OCI-LY1 (cell line): Measurements from ENCODE around the gene PDZRN3.

Experiments
- H2AFZ ChIP-seq: fragments of 200-600 bp; sonication (generic), shearing (Covaris generic); 2 replicates; pipeline ENCODE4 v1.6.0; 2014; ENCODE audit warnings: antibody characterized with exemption, mild to moderate bottlenecking, low read length
- H3F3A ChIP-seq: fragments of 200-600 bp; sonication (generic), shearing (Covaris generic); 2 replicates; pipeline ENCODE4 v1.6.0; 2014; ENCODE audit warnings: mild to moderate bottlenecking, antibody characterized with exemption, low read length, moderate library complexity; ENCODE audit not compliant: insufficient read depth
- H3K27ac ChIP-seq: fragments of 200-600 bp; sonication (generic); 2 replicates; pipeline ENCODE4 v1.5.1; 2014; ENCODE audit warnings: low read length, mixed run types, mild to moderate bottlenecking, low read depth; ENCODE audit not compliant: poor library complexity, severe bottlenecking
- H3K27me3 ChIP-seq: fragments of 200-600 bp; sonication (generic); 2 replicates; pipeline ENCODE4 v1.6.0; 2014; ENCODE audit warnings: antibody characterized with exemption, mild to moderate bottlenecking, low read length, moderate library complexity; ENCODE audit not compliant: insufficient read depth
- H3K36me3 ChIP-seq: fragments of 200-600 bp; sonication (generic); 2 replicates; pipeline ENCODE4 v1.6.1; 2014; ENCODE audit warnings: mild to moderate bottlenecking, antibody characterized with exemption, low read length, moderate library complexity, mixed read lengths; ENCODE audit not compliant: insufficient read depth
- H3K4me1 ChIP-seq: fragments of 200-600 bp; sonication (generic); 2 replicates; pipeline ENCODE4 v1.5.1; 2014; ENCODE audit warnings: mild to moderate bottlenecking, low read length, moderate library complexity; ENCODE audit not compliant: insufficient read depth, severe bottlenecking
- H3K4me2 ChIP-seq: fragments of 200-600 bp; sonication (generic), shearing (Covaris generic); 2 replicates; pipeline ENCODE4 v1.6.1; 2014; ENCODE audit warnings: low read length
- H3K4me3 ChIP-seq: fragments of 200-600 bp; sonication (generic); 2 replicates; pipeline ENCODE4 v1.5.1; 2014; ENCODE audit warnings: low read length, low read depth, mild to moderate bottlenecking, mixed read lengths; ENCODE audit not compliant: poor library complexity, severe bottlenecking
- H3K79me2 ChIP-seq: fragments of 200-600 bp; shearing (Covaris generic); 2 replicates; pipeline ENCODE4 v1.6.1; 2016; ENCODE audit warnings: mixed run types, low read length, mixed read lengths; ENCODE audit not compliant: insufficient read depth
- H3K9ac ChIP-seq: fragments of 200-600 bp; sonication (generic), shearing (Covaris generic); 2 replicates; pipeline ENCODE4 v1.6.1; 2014; ENCODE audit warnings: mild to moderate bottlenecking, low read length, mixed read lengths
- H3K9me2 ChIP-seq: fragments of 200-600 bp; sonication (generic), shearing (Covaris generic); 2 replicates; pipeline ENCODE4 v1.6.1; 2014; ENCODE audit warnings: low read depth, mild to moderate bottlenecking, low read length, mixed read lengths
- H3K9me3 ChIP-seq: fragments of 200-600 bp; shearing (Covaris generic); 2 replicates; pipeline ENCODE4 v1.6.1; 2014; ENCODE audit warnings: low read length, mixed read lengths
- H4K20me1 ChIP-seq: fragments of 200-600 bp; sonication (generic), shearing (Covaris generic); 2 replicates; pipeline ENCODE4 v1.6.0; 2016; ENCODE audit warnings: mild to moderate bottlenecking, low read length; ENCODE audit not compliant: insufficient read depth
- EZH2 ChIP-seq: fragments of 200-600 bp; sonication (generic), shearing (Covaris generic); IDR thresholded peaks from 2 replicates; pipeline ENCODE4 v1.8.0; 2017; ENCODE audit warnings: borderline replicate concordance, mixed run types, mild to moderate bottlenecking, antibody characterized with exemption, low read length, moderate library complexity, mixed read lengths
- TF ChIP-seq, protein P1 (sequence below): fragments of 200-600 bp; sonication (generic), shearing (Covaris generic); IDR thresholded peaks from 2 replicates; pipeline ENCODE4 v1.5.1; 2017; ENCODE audit warnings: mild to moderate bottlenecking, antibody characterized with exemption, low read length, moderate library complexity, mixed read lengths

Gene PDZRN3

DNA sequence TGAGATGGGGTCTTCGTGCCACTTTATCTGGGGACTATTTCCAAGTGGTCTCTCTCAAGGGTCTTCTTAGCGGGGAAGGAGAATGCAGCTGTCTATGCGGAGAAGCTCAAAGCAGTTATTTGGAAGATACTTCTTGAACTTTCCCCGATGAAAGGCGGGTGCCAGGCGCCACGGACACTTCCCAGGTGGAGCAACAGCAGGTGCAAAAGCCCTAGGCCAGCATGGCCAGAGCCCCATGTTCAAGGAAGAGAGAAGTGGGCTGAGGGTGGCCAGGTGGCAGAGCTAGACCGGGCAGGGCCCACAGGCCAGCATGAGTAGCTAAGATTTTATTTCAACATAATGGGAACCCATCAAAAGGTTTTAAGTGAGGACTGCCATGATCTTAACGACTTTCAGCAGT is 232.8 kb downstream of the PDZRN3 start:
- no peaks in the 10 kb centered on the region for H3F3A ChIP-seq
- H3K36me3 ChIP-seq: no peaks in the 10 kb centered on the region; the same call in 1 of the 2 replicates
- H3K4me2 ChIP-seq: no peak overlapping the region
- no peaks in the 10 kb centered on the region for H4K20me1 ChIP-seq
- H3K79me2 ChIP-seq: no peaks in the 10 kb centered on the region
- H3K9ac ChIP-seq: no peak overlapping the region
- no peaks in the 10 kb centered on the region for H3K9me2 ChIP-seq
- TF ChIP-seq, protein P1, sequence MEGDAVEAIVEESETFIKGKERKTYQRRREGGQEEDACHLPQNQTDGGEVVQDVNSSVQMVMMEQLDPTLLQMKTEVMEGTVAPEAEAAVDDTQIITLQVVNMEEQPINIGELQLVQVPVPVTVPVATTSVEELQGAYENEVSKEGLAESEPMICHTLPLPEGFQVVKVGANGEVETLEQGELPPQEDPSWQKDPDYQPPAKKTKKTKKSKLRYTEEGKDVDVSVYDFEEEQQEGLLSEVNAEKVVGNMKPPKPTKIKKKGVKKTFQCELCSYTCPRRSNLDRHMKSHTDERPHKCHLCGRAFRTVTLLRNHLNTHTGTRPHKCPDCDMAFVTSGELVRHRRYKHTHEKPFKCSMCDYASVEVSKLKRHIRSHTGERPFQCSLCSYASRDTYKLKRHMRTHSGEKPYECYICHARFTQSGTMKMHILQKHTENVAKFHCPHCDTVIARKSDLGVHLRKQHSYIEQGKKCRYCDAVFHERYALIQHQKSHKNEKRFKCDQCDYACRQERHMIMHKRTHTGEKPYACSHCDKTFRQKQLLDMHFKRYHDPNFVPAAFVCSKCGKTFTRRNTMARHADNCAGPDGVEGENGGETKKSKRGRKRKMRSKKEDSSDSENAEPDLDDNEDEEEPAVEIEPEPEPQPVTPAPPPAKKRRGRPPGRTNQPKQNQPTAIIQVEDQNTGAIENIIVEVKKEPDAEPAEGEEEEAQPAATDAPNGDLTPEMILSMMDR: no peak
- TF ChIP-seq EZH2: no peak
- H2AFZ ChIP-seq: no peak overlapping the region
- H3K4me1 ChIP-seq: no peaks in the 10 kb centered on the region
- H3K27me3 ChIP-seq: no peaks in the 10 kb centered on the region; the same call in 1 of the 2 replicates
- H3K4me3 ChIP-seq: no peak overlapping the region
- no peak overlapping the region for H3K27ac ChIP-seq
- no peaks in the 10 kb centered on the region for H3K9me3 ChIP-seq

DNA sequence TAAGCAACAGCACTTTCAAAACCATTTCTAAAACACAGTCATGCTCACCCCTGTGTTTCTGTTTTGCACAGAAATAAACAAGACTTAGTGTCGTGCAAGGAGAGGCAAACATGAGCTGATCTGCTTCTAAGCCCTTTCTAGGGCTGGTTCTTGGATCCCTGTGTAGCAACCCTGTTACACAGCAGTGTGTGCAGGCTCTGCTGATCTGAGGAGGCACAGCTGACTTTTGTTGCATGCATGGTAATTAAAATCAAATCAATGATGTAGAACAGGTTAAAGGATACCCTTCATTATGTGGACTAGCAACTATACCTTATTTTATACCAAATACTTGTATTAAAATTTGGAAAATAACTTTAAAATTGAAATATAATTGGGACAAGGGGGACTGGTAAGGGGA is 234.8 kb downstream of the PDZRN3 start:
- no peaks in the 10 kb centered on the region for H3K9me2 ChIP-seq
- H3K27ac ChIP-seq: no peak overlapping the region
- no peaks in the 10 kb centered on the region for H3F3A ChIP-seq
- no peak overlapping the region for H3K9ac ChIP-seq
- H3K4me2 ChIP-seq: no peak overlapping the region
- H3K4me3 ChIP-seq: no peak overlapping the region
- no peaks in the 10 kb centered on the region; the same call in 1 of the 2 replicates for H3K27me3 ChIP-seq
- no peaks in the 10 kb centered on the region for H3K9me3 ChIP-seq
- H3K36me3 ChIP-seq: no peaks in the 10 kb centered on the region; the same call in 1 of the 2 replicates
- H2AFZ ChIP-seq: no peak overlapping the region
- H3K4me1 ChIP-seq: no peaks in the 10 kb centered on the region
- no peaks in the 10 kb centered on the region for H4K20me1 ChIP-seq
- no peak for TF ChIP-seq EZH2
- TF ChIP-seq, protein P1: no peak
- no peaks in the 10 kb centered on the region for H3K79me2 ChIP-seq

DNA sequence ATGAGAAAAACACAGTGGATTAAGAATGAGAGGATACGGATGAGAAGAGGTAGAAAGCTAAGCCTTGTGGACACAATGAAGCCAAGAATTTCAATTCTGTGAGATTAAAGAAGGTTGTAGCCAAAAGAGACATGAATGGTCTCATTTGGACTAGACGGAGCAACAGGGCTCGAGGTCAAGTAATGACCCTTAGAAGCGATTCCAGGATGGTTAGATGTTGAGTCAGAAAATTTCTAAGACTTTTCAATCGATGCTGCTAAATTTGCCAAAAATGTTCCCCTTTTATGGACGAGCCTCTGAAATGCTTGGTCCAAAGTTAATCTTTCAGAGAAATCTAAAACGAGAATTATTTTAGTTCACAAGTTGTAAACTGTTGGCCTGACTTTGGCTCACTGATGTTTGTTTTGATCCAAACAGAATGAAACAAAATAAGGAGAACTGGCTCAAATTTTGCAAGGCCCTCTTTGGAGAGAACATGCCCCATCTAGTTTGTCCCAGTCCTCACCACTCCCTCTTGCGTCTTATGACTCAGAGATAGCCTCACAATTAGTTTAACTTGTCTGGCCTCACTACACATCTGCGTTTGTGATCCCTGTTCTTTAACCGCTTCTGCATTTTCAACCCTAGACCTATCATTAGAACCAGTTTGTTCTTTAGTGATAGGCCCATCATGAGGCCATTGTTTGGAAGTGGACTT is 235.5 kb downstream of the PDZRN3 start:
- H3F3A ChIP-seq: no peaks in the 10 kb centered on the region
- TF ChIP-seq EZH2: no peak
- no peak overlapping the region for H3K4me3 ChIP-seq
- no peaks in the 10 kb centered on the region for H3K9me2 ChIP-seq
- no peaks in the 10 kb centered on the region; the same call in 1 of the 2 replicates for H3K36me3 ChIP-seq
- H3K9ac ChIP-seq: no peak overlapping the region
- H4K20me1 ChIP-seq: no peaks in the 10 kb centered on the region
- H3K27ac ChIP-seq: no peak overlapping the region
- H3K27me3 ChIP-seq: no peaks in the 10 kb centered on the region; the same call in 1 of the 2 replicates
- H3K4me1 ChIP-seq: no peaks in the 10 kb centered on the region
- H3K9me3 ChIP-seq: no peaks in the 10 kb centered on the region
- no peak overlapping the region for H3K4me2 ChIP-seq
- no peaks in the 10 kb centered on the region for H3K79me2 ChIP-seq
- H2AFZ ChIP-seq: no peak overlapping the region

DNA sequence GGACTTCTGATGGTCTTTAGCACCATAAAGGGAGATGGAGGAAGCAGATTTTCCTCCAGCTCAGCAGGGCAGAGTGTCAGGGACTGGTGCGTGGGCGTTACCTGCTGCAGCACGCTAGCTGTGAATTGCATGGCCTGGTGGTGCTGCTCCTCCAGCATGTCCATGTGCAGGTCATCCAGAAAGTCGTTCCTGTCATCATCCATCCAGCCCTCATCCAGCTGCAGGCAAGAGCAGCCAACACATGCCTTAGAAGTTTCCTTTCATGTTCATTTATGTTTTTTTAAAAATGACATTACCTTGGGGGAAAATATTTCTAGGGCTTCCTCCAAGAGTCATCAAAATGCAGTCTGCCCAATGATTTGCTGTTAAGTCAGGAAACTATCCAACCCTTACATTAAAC is 239.2 kb downstream of the PDZRN3 start:
- no peaks in the 10 kb centered on the region for H3F3A ChIP-seq
- H3K27ac ChIP-seq: no peak overlapping the region
- H3K27me3 ChIP-seq: no peaks in the 10 kb centered on the region
- TF ChIP-seq, protein P1: no peak
- TF ChIP-seq EZH2: no peak
- no peaks in the 10 kb centered on the region for H4K20me1 ChIP-seq
- no peak overlapping the region for H3K4me2 ChIP-seq
- H3K9me2 ChIP-seq: no peaks in the 10 kb centered on the region
- no peaks in the 10 kb centered on the region for H3K79me2 ChIP-seq
- no peaks in the 10 kb centered on the region; the same call in 1 of the 2 replicates for H3K36me3 ChIP-seq
- no peak overlapping the region for H2AFZ ChIP-seq
- H3K9me3 ChIP-seq: no peaks in the 10 kb centered on the region
- no peaks in the 10 kb centered on the region for H3K4me1 ChIP-seq
- no peak overlapping the region for H3K4me3 ChIP-seq
- H3K9ac ChIP-seq: no peak overlapping the region
